NCI-H1105 (cell line): Measurements from ENCODE around the gene SUGCT.
"Not testable (repeated sequence)": the region's sequence is repeated elsewhere in the genome, so short reads cannot be mapped to it uniquely, and the experiment has no call there.

Experiments used
- DNase-seq: peaks from one replicate; lab custom pipeline; 2025; lab: John Stamatoyannopoulos, UW

SUGCT gene

GRCh38 chr7:40139891-40140290 lies 5.1 kb downstream of the SUGCT start:
- not testable (repeated sequence) for DNase-seq

- not testable (repeated sequence) for DNase-seq
These were observed 7.1 kb downstream of the SUGCT start for GRCh38 chr7:40141916-40142315.

- not testable (repeated sequence) for DNase-seq
These were observed 10.9 kb downstream of the SUGCT start for GRCh38 chr7:40145596-40146130.

- no peak for DNase-seq
These were observed 12.8 kb downstream of the SUGCT start for GRCh38 chr7:40147371-40148246.

- DNase-seq: not testable (repeated sequence)
These were observed 13.4 kb downstream of the SUGCT start for GRCh38 chr7:40148247-40148580.

GRCh38 chr7:40148671-40149070 lies 13.9 kb downstream of the SUGCT start:
- no peak for DNase-seq

- no peak for DNase-seq
These were observed 16.7 kb downstream of the SUGCT start for GRCh38 chr7:40151504-40151903.

- no peak for DNase-seq
These were observed 22.2 kb downstream of the SUGCT start for GRCh38 chr7:40156988-40157387.

- no peak for DNase-seq
These were observed 27.7 kb downstream of the SUGCT start for GRCh38 chr7:40162516-40162915.

- DNase-seq: no peak
These were observed 30.4 kb downstream of the SUGCT start for GRCh38 chr7:40165216-40165615.

- no peak for DNase-seq
These were observed 32.5 kb downstream of the SUGCT start for GRCh38 chr7:40167291-40167690.

GRCh38 chr7:40168266-40168665 lies 33.5 kb downstream of the SUGCT start:
- not testable (repeated sequence) for DNase-seq

GRCh38 chr7:40173121-40173520 lies 38.3 kb downstream of the SUGCT start:
- not testable (repeated sequence) for DNase-seq

- not testable (repeated sequence) for DNase-seq
These were observed 40.5 kb downstream of the SUGCT start for GRCh38 chr7:40175256-40175655.

GRCh38 chr7:40175725-40176510 lies 41.1 kb downstream of the SUGCT start:
- no peak for DNase-seq

GRCh38 chr7:40177071-40177470 lies 42.3 kb downstream of the SUGCT start:
- DNase-seq: no peak

- no peak for DNase-seq
These were observed 47.6 kb downstream of the SUGCT start for GRCh38 chr7:40182452-40182851.

GRCh38 chr7:40186586-40186985 lies 51.8 kb downstream of the SUGCT start:
- no peak for DNase-seq

- no peak for DNase-seq
These were observed 57.2 kb downstream of the SUGCT start for GRCh38 chr7:40192036-40192435.

GRCh38 chr7:40194745-40195144 lies 59.9 kb downstream of the SUGCT start:
- no peak for DNase-seq

- DNase-seq: no peak
These were observed 62.7 kb downstream of the SUGCT start for GRCh38 chr7:40197527-40197926.

- DNase-seq: no peak
These were observed 64.4 kb downstream of the SUGCT start for GRCh38 chr7:40199076-40199802.
